Right lobe of liver (tissue), 6 donors: ENCODE data around the gene TBC1D24. TPM values are rescaled to one million over a fixed set of nuclear protein-coding genes. Genes with fewer than 3 reads are reported as not detected.
A peak's percentile ranks its signal among the peaks of the same experiment; 100 is the strongest.
"Not testable (repeated sequence)": the region's sequence is repeated elsewhere in the genome, so short reads cannot be mapped to it uniquely, and the experiment has no call there.

Experiments
- ATAC-seq, 4 donors: fragments of 200-7000 bp; cut with Tn5 transposase; one replicate each; pipeline ENCODE4 v1.9.1; 2020; ENCODE audit warnings: mild to moderate bottlenecking in 4 of 4, moderate library complexity in 4 of 4
- DNase-seq, 3 donors: peaks; one replicate each; pipeline ENCODE4 v3.0.0-alpha.2; 2020
- H3K27ac ChIP-seq, 3 donors: fragments of 200-600 bp; one replicate each; pipeline ENCODE4 v1.8.0; 2022
- H3K27me3 ChIP-seq, 2 donors: fragments of 200-600 bp; one replicate each; pipeline ENCODE4 v1.8.0; 2022
- H3K36me3 ChIP-seq, 4 donors: fragments of 200-600 bp; sonication (generic) in 1 of 4; one replicate each; pipeline versions ENCODE4 v1.5.1 to v1.8.0; 2017 to 2022; ENCODE audit warnings: control low read depth in 1 of 4
- H3K4me1 ChIP-seq, 4 donors: fragments of 200-600 bp; sonication (generic) in 1 of 4; one replicate each; pipeline versions ENCODE4 v1.5.1 to v1.8.0; 2017 to 2022; ENCODE audit warnings: control low read depth in 1 of 4
- H3K4me3 ChIP-seq, 3 donors: fragments of 200-600 bp; one replicate each; pipeline ENCODE4 v1.8.0; 2022
- H3K9me3 ChIP-seq, 4 donors: fragments of 200-600 bp; sonication (generic) in 1 of 4; one replicate each; pipeline versions ENCODE4 v1.5.1 to v1.8.0; 2017 to 2022; ENCODE audit warnings: control low read depth in 1 of 4
- CTCF ChIP-seq, 4 donors: fragments of 200-600 bp in 3 of 4; fragments of 450-650 bp in 1 of 4; IDR thresholded peaks; one replicate each; pipeline versions ENCODE4 v1.5.1 to v1.8.0; 2016 to 2022; ENCODE audit warnings: antibody characterized with exemption in 4 of 4, mild to moderate bottlenecking in 2 of 4
- WGBS: methylation state at CpG from one replicate; pipeline ENCODE4 v1.1.6; 2018; ENCODE audit warnings: low coverage, low lambda C conversion rate; ENCODE audit not compliant: insufficient coverage; ENCODE audit errors: missing lambda C conversion rate; 5-methylcytosine and 5-hydroxymethylcytosine counted together
- intact Hi-C, 2 donors: fragments of 100-400 bp; cut with DNase I; formaldehyde crosslinking; loops; one replicate each; pipeline versions ENCODE4 v1.11.2 to v1.14.1; 2022
- microRNA counts: library from miRNA; unstranded; fragments of <30 nt; microRNA quantifications from one replicate; lab custom pipeline; 2016
- microRNA-seq, 2 donors: library from miRNA; unstranded; fragments of <30 nt; microRNA quantifications; one replicate each; pipeline ENCODE4, GENCODE V29; 2019 to 2020
- small RNA-seq, 2 experiments: library from RNA; depleted of rRNA; stranded (forward); fragments of <200 nt; gene quantifications; one replicate each; pipeline ENCODE3, GENCODE V24; 2016
- total RNA-seq, 6 experiments: library from RNA; depleted of rRNA in 2 of 6; stranded (reverse); fragments of >200 nt in 2 of 6; fragmentation: NEBNext Ultra II Directional in 3 of 6; extraction: Animal tissue kit (Norgen Biotek cat#: 25700) in 3 of 6; gene quantifications; one replicate each; pipeline versions ENCODE4 v1.1.0 to v1.2.4, GENCODE V29; 2016 to 2023
- donor health status: DM: no; HTN: yes; CAD: no.
- donor health status: DM: no; HTN: no; CAD: no.
- donor health status: DM: no; HTN: no; CAD: no.
- donor health status: DM: no; HTN: yes; CAD: no.
- donor health status: DM: no; HTN: yes; CAD: no.

Gene TBC1D24
- total RNA-seq, 6 experiments from 2014 or later = 14.9 to 22.7 (median 17.5) TPM

GRCh38 chr16:2539845-2540458 is 65.0 kb downstream of the TBC1D24 start:
- H3K27me3 ChIP-seq, H3K27ac ChIP-seq, H3K4me3 ChIP-seq, H3K36me3 ChIP-seq, H3K9me3 ChIP-seq, intact Hi-C loops: not testable (repeated sequence)
- TF ChIP-seq CTCF (IDR thresholded peaks at IDR 0.05) = peak; percentile 19 to 53 (median 47)
- peak in 1 of 4 donors; percentile 3 for ATAC-seq
- peak; percentile 50 to 55 (median 52) for DNase-seq
- H3K4me1 ChIP-seq = peaks cover 0 to 32% (median 17%) of the 10 kb centered on the region in 4 donors
- WGBS = 20% methylated on average over 11 of the region's 14 CpGs

GRCh38 chr16:2540912-2541311 is 66.0 kb downstream of the TBC1D24 start:
- H3K4me3 ChIP-seq, H3K9me3 ChIP-seq, intact Hi-C loops, DNase-seq, H3K27me3 ChIP-seq, H3K36me3 ChIP-seq, ATAC-seq: not testable (repeated sequence)
- H3K27ac ChIP-seq = peak overlapping the region in 1 of 3 donors; percentile 24
- H3K4me1 ChIP-seq = peaks cover 0 to 35% (median 17%) of the 10 kb centered on the region in 4 donors
- 33% methylated on average over 1 of the region's 4 CpGs for WGBS

GRCh38 chr16:2541409-2541808 is 66.5 kb downstream of the TBC1D24 start:
- Histone ChIP-seq H3K4me1 (peaks cover 0 to 40% (median 20%) of the 10 kb centered on the region in 4 donors), H3K27ac (peak overlapping the region in 1 of 3 donors; percentile 24)
- H3K9me3 ChIP-seq, H3K36me3 ChIP-seq, H3K4me3 ChIP-seq, intact Hi-C loops, H3K27me3 ChIP-seq: not testable (repeated sequence)
- DNase-seq = peak; percentile 67 to 85 (median 81)
- WGBS = 0% methylated on average over 1 of the region's 6 CpGs
- peak; percentile 68 to 77 (median 72) for ATAC-seq

DNA sequence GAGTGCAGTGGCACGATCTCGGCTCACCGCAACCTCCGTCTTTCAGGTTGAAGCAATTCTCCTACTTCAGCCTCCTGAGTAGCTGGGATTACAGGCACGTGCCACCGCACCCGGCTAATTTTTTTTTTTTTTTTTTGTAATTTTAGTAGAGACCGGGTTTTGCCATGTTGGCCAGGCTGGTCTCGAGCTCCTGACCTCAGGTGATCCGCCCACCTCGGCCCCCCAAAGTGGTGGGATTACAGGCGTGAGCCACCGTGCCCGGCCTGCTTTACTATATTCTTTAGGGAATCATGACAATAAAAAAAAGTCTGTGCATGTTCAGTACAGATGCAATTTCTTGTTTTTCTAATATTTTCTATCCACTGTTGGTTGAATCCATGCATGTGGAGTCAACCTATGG is 68.8 kb downstream of the TBC1D24 start:
- peaks cover 0 to 38% (median 19%) of the 10 kb centered on the region in 4 donors for H3K4me1 ChIP-seq
- DNase-seq = peak in 1 of 3 donors; percentile 10
- H3K9me3 ChIP-seq, intact Hi-C loops, H3K36me3 ChIP-seq, H3K27ac ChIP-seq, H3K4me3 ChIP-seq, ATAC-seq, H3K27me3 ChIP-seq: not testable (repeated sequence)
- WGBS = 91% methylated on average over 12 of the region's 14 CpGs

- ATAC-seq = peak; percentile 13 to 35 (median 18)
- H3K27me3 ChIP-seq, H3K9me3 ChIP-seq, H3K4me3 ChIP-seq, H3K36me3 ChIP-seq, DNase-seq, H3K27ac ChIP-seq, intact Hi-C loops: not testable (repeated sequence)
- H3K4me1 ChIP-seq = peaks cover 0 to 10% (median 4%) of the 10 kb centered on the region in 4 donors
- 67% methylated on average over 1 of the region's 14 CpGs for WGBS
Measured at GRCh38 chr16:2550283-2550878, 75.5 kb downstream of the TBC1D24 start.

DNA sequence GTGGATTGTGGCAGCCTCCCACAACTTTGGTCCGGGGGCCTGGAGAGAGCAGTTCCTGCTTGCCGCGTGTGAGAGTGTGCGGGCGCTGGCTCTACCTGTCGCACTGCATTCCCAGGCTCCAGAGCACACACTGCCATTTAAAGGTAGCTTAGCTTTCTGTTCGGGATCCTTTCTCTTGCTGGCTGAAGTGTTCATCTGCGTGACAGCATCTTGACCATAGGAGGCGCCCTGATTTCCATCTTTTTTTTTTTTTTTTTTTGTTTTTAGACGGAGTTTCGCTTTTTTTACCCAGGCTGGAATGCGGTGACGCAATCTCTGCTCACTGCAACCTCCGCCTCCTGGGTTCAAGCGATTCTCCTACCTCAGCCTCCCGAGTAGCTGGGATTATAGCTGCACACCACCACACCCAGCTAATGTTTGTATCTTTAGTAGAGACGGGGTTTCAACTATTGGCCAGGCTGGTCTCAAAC is 76.5 kb downstream of the TBC1D24 start:
- H3K27ac ChIP-seq, H3K27me3 ChIP-seq, H3K4me1 ChIP-seq, ATAC-seq, H3K36me3 ChIP-seq, H3K9me3 ChIP-seq, H3K4me3 ChIP-seq, intact Hi-C loops: not testable (repeated sequence)
- WGBS = 63% methylated on average over 11 of the region's 17 CpGs
- DNase-seq = peak in 1 of 3 donors; percentile 11

GRCh38 chr16:2554709-2555425 is 79.9 kb downstream of the TBC1D24 start:
- intact Hi-C loops, DNase-seq, H3K4me1 ChIP-seq, H3K36me3 ChIP-seq, H3K4me3 ChIP-seq, H3K9me3 ChIP-seq, H3K27me3 ChIP-seq, ATAC-seq, H3K27ac ChIP-seq: not testable (repeated sequence)
- no CpG with 5 or more reads among the region's 13 CpGs for WGBS

MicroRNAs within 50 kb of the gene (microRNA counts, 767-probe panel; counts per million panel counts)
- 237 counts per million for microRNA hsa-miR-3178 (lab: Ali Mortazavi, UCI)

Small RNA genes within 50 kb of the gene (microRNA-seq; reads per million reads assigned to microRNA genes)
- gene MIR3178 (0 to 0.87 reads per million in 2 donors), gene MIR6767 (0 reads per million in 2 donors), gene MIR6768 (0 reads per million in 2 donors)

Small RNA genes within 50 kb of the gene (small RNA-seq; reads per million reads assigned to genes)
- gene AC093525.1 = 0 reads per million in 2 experiments
- gene MIR3178 = 0 reads per million in 2 experiments
- gene MIR6768 = 0 reads per million in 2 experiments

Other genes with a start within 250 kb of the TBC1D24 start
- 1 to 10 TPM in 1 of 6 experiments, under 1 TPM in 4, not detected in 1; 0.31 to 1.1 (median 0.40) TPM for gene DNASE1L2, start 238.7 kb upstream of the TBC1D24 start, total RNA-seq
- gene ECI1, start 223.5 kb upstream of the TBC1D24 start, total RNA-seq = 100 to 1,000 TPM in 2 of 6 experiments, 10 to 100 TPM in 4; 68.1 to 150 (median 85.5) TPM
- 10 to 100 TPM; 29.0 to 61.9 (median 38.9) TPM for gene RNPS1, start 207.0 kb upstream of the TBC1D24 start, total RNA-seq
- 1 to 10 TPM; 1.2 to 2.9 (median 2.1) TPM for gene ABCA3, start 134.4 kb upstream of the TBC1D24 start, total RNA-seq
- 1 to 10 TPM; 1.3 to 2.7 (median 1.7) TPM for gene CCNF, start 45.7 kb upstream of the TBC1D24 start, total RNA-seq
- gene TEDC2, start 15.0 kb upstream of the TBC1D24 start, total RNA-seq = 1 to 10 TPM in 3 of 6 experiments, under 1 TPM in 3; 0.35 to 2.8 (median 0.87) TPM
- 1 to 10 TPM in 4 of 6 experiments, under 1 TPM in 2; 0.39 to 2.1 (median 1.2) TPM for gene NTN3, start 3.8 kb upstream of the TBC1D24 start, total RNA-seq
- 100 to 1,000 TPM in 1 of 6 experiments, 10 to 100 TPM in 5; 71.5 to 100 (median 79.4) TPM for gene ATP6V0C, start 38.8 kb downstream of the TBC1D24 start, total RNA-seq
- 10 to 100 TPM; 12.3 to 24.9 (median 21.4) TPM for gene AMDHD2, start 45.2 kb downstream of the TBC1D24 start, total RNA-seq
- gene CEMP1, start 56.3 kb downstream of the TBC1D24 start, total RNA-seq = under 1 TPM in 2 of 6 experiments, not detected in 4; 0.22 to 0.29 TPM
- gene PDPK1, start 62.9 kb downstream of the TBC1D24 start, total RNA-seq = 10 to 100 TPM; 20.7 to 28.3 (median 24.5) TPM
- gene KCTD5, start 207.4 kb downstream of the TBC1D24 start, total RNA-seq = 10 to 100 TPM in 4 of 6 experiments, 1 to 10 TPM in 2; 7.3 to 22.8 (median 11.1) TPM
- gene PRSS27, start 245.1 kb downstream of the TBC1D24 start, total RNA-seq = under 1 TPM in 4 of 6 experiments, not detected in 2; 0.13 to 0.98 (median 0.49) TPM